Globus pallidus (tissue), 1 donor: ENCODE measurements around the gene POPDC2.
A peak's percentile ranks its signal among the peaks of the same experiment; 100 is the strongest.

Experiments
- DNase-seq: peaks from one replicate; pipeline ENCODE4 v3.0.0-alpha.2; 2015; ENCODE audit warnings: low spot score

Gene POPDC2

DNA sequence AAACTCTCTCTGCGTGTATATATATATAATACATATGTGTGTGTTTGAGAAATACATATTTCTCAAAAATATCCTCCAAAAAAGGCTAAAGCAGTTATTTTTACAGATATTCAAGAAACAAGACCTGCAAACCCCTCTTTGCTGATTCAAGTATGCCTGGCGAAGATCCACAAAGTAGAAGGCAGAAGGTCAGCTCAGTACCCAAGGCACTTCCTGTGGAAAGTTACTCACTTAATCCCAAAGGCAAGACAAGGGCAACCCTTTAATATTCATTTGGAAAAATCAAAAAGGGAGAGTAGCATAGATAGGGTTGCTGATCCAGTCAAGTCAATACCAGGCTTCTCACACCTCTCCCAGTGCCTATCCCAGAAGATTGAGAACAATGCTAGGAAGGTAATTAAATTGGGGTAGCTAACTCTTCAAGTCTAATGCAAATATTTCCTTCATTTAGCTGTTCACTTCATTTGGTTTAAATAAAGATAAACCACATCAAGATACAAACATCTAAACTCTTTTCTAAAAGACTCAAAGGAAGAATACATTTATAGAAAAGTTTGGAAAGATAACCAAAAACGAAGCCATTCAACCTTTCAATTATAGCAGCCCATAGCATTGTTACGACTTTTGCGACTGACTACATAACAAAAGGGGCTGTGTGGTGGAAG is 9.6 kb upstream of the POPDC2 start:
- no peak for DNase-seq

DNA sequence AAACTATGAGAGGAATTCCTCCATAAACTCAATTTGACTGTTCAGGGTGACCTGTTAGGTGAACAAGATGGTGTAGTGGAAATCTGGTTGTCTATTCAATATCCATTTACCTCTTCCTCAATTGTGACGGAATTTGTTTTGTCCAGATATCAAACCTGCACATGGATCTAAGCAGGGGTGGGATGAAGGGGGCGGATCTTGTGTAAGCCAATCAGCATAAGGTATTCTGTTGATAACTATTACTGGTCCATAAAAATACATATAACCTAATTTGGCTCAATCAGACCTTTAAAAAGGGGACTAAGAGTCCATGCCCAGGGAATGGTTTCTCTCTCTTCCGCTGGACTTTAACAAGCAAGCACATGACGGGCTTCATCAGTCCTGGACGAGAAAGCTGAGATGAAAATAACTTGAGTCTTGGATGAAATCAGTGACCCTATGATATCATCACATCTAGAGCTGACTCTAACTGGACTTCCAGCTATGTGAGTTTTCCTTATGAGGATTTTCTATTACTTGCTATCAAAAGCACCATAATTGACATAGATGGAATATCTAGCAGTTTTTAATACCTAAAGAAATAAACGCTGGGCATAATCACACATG is 5.7 kb upstream of the POPDC2 start:
- no peak for DNase-seq

DNA sequence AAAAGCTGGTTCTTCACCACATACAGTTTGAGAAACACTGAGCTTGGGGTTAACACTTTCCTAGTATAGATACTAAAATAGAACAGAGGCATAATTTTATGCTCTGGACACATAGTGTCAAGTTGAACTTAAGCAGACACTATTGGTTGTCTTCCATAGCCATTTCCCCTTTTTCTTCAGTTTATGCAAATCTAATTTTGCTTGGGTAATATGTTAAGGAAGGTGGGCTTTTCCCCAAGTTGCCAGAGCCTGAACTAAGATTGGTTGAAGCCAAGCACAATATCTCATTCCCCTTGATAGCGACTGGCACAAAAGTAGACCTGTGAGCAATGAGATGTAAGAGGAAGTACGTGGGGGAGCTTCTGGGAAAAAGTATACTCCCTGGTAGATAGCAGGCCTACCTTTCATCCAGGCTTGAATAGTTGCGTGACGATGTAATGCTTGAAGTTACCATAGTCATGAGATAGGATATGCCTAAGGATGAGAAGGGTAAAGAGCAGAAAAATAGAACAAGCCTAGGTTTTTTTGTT is 4.5 kb upstream of the POPDC2 start:
- DNase-seq: no peak

DNA sequence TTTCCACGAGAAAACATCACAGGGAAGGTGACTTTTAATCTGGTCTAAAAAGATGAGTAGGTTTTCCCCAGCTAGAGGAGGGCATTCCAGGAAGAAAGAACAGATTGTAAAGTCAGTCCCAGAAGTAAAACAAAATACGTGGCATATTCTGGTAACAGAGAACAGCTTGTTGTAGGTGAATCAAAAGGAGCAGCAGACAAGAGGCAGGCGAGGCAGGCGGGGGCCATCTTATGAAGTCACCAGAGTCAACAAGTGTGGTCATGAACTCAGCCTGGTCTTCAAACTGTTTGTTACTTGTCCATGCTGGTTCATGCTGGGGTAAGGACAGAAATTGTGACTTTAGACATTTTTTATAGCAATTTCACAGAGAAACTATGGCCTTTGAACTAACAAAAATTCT is 4.0 kb upstream of the POPDC2 start:
- no peak for DNase-seq

DNA sequence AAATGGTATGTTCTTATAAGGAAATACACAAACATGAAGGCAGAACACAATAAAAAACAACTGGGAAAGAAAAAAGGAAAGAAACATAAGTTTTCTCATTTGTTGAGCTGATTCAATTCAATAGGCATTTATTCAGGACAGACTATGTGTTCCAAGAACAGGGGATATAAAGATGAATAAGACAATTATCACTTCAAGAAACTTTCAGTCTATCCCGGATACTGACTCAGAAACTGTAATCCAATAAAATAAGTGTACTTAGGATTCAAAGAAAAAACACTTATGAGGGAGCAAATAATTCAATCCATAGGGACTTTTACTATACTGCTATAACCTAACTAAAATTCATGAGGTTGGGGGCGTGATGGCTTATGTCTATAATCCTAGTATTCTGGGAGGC is 3.5 kb upstream of the POPDC2 start:
- no peak for DNase-seq

DNA sequence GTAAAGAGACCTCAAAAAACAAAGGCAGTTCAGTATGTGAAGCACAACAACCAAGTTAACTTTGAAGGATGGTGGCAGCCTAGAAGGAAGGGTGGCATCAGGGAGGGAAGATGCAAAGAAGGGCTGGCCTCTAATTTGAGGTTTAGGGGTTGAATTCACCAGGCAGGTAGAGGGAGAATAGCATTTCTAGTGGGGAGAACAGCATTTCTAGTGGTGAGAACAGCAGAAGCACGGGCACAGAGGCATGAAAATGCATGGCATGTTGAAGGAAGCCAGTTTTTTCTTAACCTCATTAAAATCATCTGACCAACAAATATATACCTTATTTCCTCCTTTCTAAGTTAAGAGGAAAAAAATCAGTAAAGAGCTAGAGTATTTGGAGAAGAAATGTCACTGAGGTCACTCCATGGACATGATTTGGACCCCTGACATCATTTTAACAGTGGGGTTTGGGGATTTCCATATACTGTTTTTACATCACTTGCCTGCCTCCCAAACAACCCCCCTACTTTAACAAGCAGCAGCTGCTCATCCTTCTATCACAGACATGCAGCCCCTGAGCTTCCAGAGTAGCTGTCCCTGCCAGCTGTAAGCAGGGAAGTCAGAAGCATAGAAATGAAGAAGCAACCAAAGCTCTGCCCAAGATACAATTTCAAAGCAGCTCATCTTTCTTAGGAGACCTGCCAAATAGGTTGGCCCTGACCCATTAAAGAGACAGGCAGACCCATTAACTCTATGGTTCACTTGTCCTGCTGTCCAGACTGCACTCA is 2.4 kb upstream of the POPDC2 start:
- no peak for DNase-seq

GRCh38 chr3:119659606-119660291 is 640 bp downstream of the POPDC2 start:
- DNase-seq: peak; percentile 15

DNA sequence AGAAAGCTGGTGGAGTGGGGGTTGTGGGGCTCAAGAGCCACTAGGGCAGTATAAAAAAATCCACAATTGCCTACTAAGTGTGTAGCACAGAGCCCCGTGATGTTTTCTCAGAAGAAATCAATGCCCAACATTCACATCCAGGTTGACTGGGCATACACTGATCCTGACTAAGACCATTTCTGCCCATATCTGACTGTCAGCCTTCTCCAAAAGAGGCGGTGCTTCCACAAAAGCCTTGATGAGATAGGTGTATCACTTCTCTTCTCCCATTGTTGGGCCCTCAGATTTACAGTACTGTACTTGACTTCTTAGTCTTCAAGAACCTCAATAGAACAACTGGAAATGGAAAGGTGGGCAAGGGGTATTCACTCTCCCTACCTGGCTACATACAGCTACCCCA is 1.4 kb downstream of the POPDC2 start:
- no peak for DNase-seq

GRCh38 chr3:119657887-119658702 is 2.3 kb downstream of the POPDC2 start:
- no peak for DNase-seq

DNA sequence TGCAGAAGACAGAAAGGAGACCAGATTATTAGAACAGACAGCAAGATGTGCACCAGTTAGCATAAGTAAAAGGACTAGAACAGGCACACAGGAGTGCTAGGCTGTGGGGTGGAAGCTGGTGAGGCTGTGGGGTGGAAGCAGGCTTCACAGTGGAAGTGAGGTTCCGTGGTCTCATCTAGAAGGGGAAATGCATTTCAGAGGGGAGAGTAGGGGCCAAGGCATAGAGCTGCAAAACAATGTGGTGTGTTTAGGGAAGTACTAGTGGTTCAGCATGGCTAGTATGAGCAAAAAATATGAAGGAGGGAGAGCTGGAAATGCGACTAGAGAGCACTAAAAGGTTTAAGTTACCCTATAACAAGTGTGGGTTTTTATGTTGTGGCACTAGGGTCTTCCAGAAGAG is 6.5 kb downstream of the POPDC2 start:
- DNase-seq: no peak

GRCh38 chr3:119652306-119653033 is 7.9 kb downstream of the POPDC2 start:
- no peak for DNase-seq

GRCh38 chr3:119649761-119650160 is 10.6 kb downstream of the POPDC2 start:
- no peak for DNase-seq

GRCh38 chr3:119647843-119648575 is 12.4 kb downstream of the POPDC2 start:
- DNase-seq: no peak

DNA sequence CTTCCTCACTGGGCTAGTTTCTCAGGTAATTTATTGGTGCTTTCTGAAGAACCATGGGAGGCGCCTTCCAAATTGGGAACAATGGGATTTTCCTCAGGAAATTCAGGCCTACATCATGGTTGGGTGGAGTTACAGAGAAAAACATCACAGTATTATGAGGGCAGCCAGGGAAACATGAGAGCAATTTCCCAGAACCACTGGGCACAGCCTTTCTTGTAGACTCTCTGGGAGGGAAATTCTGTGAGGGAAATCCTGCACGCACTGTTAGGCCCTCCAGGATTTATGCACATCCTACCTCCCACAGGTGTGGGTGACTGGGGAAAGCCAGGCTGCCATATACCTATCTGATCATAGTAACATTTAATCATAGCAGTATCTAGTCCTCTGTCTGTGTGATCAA is 13.2 kb downstream of the POPDC2 start:
- DNase-seq: no peak

- no peak for DNase-seq
Measured at GRCh38 chr3:119645813-119646212, 14.6 kb downstream of the POPDC2 start.

DNA sequence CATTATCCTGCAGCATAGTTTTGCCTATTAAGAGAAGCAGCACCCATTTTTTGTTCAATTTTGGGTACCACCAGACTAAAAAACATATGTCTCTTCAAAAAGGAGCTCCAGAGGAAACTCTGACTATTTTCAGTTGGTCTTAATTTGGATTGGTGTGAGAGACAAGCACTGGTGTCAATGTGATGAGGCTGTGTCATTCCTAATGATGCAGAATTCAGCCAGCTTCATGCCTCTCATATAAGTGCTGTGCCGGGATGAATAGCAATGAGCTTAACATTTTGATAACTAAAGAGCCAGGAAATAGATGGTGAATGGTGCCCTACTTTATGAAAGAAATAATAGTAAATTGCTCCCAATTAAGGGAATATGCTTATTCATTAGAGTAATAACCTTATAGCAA is 15.9 kb downstream of the POPDC2 start:
- no peak for DNase-seq

DNA sequence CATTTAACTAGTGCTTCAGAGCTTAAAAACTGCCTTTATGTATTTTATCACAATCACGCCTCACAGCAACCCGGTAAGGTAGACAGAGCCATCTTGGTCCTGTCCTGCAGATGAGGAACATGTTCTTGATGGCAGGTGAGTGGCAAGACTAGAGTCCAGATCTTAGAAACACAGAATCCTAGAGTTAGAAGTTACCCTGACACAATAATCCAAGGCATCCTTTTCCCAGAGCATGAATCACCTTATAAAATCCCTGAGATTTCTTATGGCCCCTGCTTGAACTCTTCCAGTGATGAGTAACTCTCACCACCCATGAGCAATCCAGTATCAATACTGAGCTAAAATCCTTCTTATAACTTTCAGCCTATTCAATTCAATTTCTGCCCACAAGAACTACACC is 16.9 kb downstream of the POPDC2 start:
- DNase-seq: no peak

DNA sequence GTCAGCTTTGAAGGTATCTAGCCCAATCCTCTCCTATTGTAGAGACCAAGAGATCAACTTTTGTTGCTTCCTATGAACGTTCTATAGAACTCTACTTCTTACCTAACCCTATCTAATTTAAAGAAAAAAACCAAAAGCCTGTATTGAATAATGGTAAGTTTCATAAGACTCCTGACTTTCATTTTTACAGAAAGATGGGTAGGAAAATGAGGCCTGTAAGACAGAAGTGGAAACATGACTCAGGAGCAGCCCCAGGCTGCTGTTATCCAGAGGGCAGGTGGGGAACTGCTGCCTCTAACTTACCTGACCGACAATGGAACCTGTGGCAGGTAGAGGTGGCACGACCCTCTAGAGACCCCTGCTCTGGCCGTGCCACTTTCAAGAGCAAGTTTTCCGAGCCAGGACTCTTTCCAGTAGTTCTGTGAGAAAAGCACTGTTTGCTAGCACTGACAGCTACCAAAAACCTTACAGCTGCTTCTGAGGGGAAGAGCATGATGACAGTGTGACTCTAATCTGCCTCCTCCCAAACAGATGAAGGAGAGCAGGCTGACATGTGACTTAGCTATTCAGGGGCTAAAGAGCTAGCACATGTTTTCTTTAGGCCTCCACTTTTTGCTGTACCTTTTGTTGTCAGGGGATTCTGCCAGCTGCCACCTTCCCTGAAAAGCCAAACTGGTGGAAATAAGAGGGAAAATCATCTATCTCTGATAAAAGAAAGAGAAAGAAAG is 17.5 kb downstream of the POPDC2 start:
- no peak for DNase-seq

- no peak for DNase-seq
Measured at GRCh38 chr3:119641416-119641815, 19.0 kb downstream of the POPDC2 start.
